PC-3 (cell line): Measurements from ENCODE around the gene SORL1-AS1.

Experiments used
- ATAC-seq: fragments of 200-7000 bp; cut with Tn5 transposase; 2 replicates; pipeline ENCODE4 v1.9.1; 2020; ENCODE audit warnings: mild to moderate bottlenecking, moderate library complexity
- BruUV-seq: library from RNA; stranded (reverse); fragments of 400-500 nt; replicated peaks from 2 replicates; lab custom pipeline; 2021; lab: Mats Ljungman, UMichigan
- CTCF ChIA-PET: fragments of 300-600 bp; sonication (Branson Sonifier 250); formaldehyde crosslinking; loops from one replicate; lab custom pipeline; 2022; ENCODE audit warnings: antibody characterized with exemption; lab: Charles Lee
- POLR2A ChIA-PET: fragments of 300-600 bp; sonication (Branson Sonifier 250); formaldehyde crosslinking; loops from one replicate; lab custom pipeline; 2022; ENCODE audit warnings: antibody characterized with exemption; ENCODE audit not compliant: unreplicated experiment; lab: Charles Lee
- DNase-seq: peaks from one replicate; pipeline ENCODE4 v3.0.0-alpha.2; 2015
- H2AFZ ChIP-seq: fragments of 300-600 bp; sonication (generic); 2 replicates; pipeline ENCODE4 v1.6.0; 2016; ENCODE audit warnings: antibody characterized with exemption, low read length
- H3F3A ChIP-seq: fragments of 300-600 bp; sonication (generic); one replicate; pipeline ENCODE4 v1.6.0; 2017; ENCODE audit warnings: antibody characterized with exemption, low read length, control low read depth, mild to moderate bottlenecking; ENCODE audit not compliant: unreplicated experiment
- H3K27ac ChIP-seq: fragments of 300-600 bp; sonication (generic); 2 replicates; pipeline ENCODE4 v1.5.1; 2016; ENCODE audit warnings: mild to moderate bottlenecking, low read length
- H3K27me3 ChIP-seq: fragments of 300-600 bp; sonication (generic); 2 replicates; pipeline ENCODE4 v1.6.1; 2016; ENCODE audit warnings: low read length, mixed read lengths
- H3K36me3 ChIP-seq: fragments of 300-600 bp; sonication (generic); 2 replicates; pipeline ENCODE4 v1.6.1; 2016; ENCODE audit warnings: low read depth, mixed run types, low read length, mixed read lengths
- H3K4me1 ChIP-seq: fragments of 300-600 bp; sonication (generic); 2 replicates; pipeline ENCODE4 v1.5.1; 2016; ENCODE audit warnings: low read length; ENCODE audit not compliant: insufficient read depth
- H3K4me2 ChIP-seq: fragments of 300-600 bp; sonication (generic); 2 replicates; pipeline ENCODE4 v1.6.0; 2016; ENCODE audit warnings: low read length
- H3K4me3 ChIP-seq: fragments of 300-600 bp; sonication (generic); 2 replicates; pipeline ENCODE4 v1.5.1; 2016; ENCODE audit warnings: mild to moderate bottlenecking, low read length, mixed read lengths
- H3K79me2 ChIP-seq: fragments of 300-600 bp; sonication (generic); 2 replicates; pipeline ENCODE4 v1.6.1; 2017; ENCODE audit warnings: low read length, mixed read lengths
- H3K9ac ChIP-seq: fragments of 300-600 bp; sonication (generic); 2 replicates; pipeline ENCODE4 v1.6.0; 2016; ENCODE audit warnings: mild to moderate bottlenecking, low read length
- H3K9me2 ChIP-seq: fragments of 300-600 bp; sonication (generic); replicated peaks from 2 replicates; pipeline ENCODE4 v1.6.1; 2016; ENCODE audit warnings: mixed run types, low read length, mixed read lengths
- H3K9me3 ChIP-seq: fragments of 300-600 bp; sonication (generic); 2 replicates; pipeline ENCODE4 v1.6.1; 2016; ENCODE audit warnings: low read length, mixed read lengths
- H4K20me1 ChIP-seq: fragments of 300-600 bp; sonication (generic); 2 replicates; pipeline ENCODE4 v1.6.1; 2016; ENCODE audit warnings: low read length, mixed read lengths
- CTCF ChIP-seq: fragments of 300-600 bp; sonication (generic); conservative IDR thresholded peaks from 2 replicates; pipeline ENCODE4 v1.5.1; 2017; ENCODE audit warnings: antibody characterized with exemption, low read depth, mild to moderate bottlenecking, low read length
- EZH2 ChIP-seq: fragments of 300-600 bp; sonication (generic); IDR thresholded peaks from one replicate; pipeline ENCODE4 v1.6.1; 2017; ENCODE audit warnings: antibody characterized with exemption, mild to moderate bottlenecking, low read length; ENCODE audit not compliant: unreplicated experiment
- EZH2phosphoT487 ChIP-seq: fragments of 300-600 bp; sonication (generic); IDR thresholded peaks from 2 replicates; pipeline ENCODE4 v1.6.1; 2018; ENCODE audit warnings: mild to moderate bottlenecking, antibody characterized with exemption, low read length, borderline replicate concordance
- intact Hi-C: fragments of 100-400 bp; cut with micrococcal nuclease; formaldehyde crosslinking; loops from 2 replicates; pipeline ENCODE4 v1.9.0; 2023

The SORL1-AS1 gene

GRCh38 chr11:121479698-121480238 is 27.0 kb upstream of the SORL1-AS1 start:
- POLR2A ChIA-PET = no interaction called here
- no peak overlapping the region for H2AFZ ChIP-seq
- CTCF ChIA-PET = no interaction called here
- H3K9me3 ChIP-seq = no peaks in the 10 kb centered on the region
- no TSS peak for BruUV-seq
- no peak for TF ChIP-seq CTCF
- TF ChIP-seq EZH2phosphoT487 = no peak
- TF ChIP-seq EZH2 = no peak
- H3K4me2 ChIP-seq = peak overlapping the region; percentile 21; the same call in 1 of the 2 replicates
- no peak overlapping the region for H3K4me3 ChIP-seq
- H3K27ac ChIP-seq = no peak overlapping the region
- no peaks in the 10 kb centered on the region for H3K9me2 ChIP-seq
- ATAC-seq = no peak
- no peaks in the 10 kb centered on the region for H3F3A ChIP-seq
- intact Hi-C loops = no loop called here
- H3K9ac ChIP-seq = no peak overlapping the region
- H3K27me3 ChIP-seq = no peaks in the 10 kb centered on the region
- DNase-seq = peak; percentile 19
- H3K79me2 ChIP-seq = no peaks in the 10 kb centered on the region
- H3K4me1 ChIP-seq = peaks cover 47% of the 10 kb centered on the region
- H4K20me1 ChIP-seq = no peaks in the 10 kb centered on the region
- H3K36me3 ChIP-seq = no peaks in the 10 kb centered on the region

GRCh38 chr11:121478895-121479697 is 26.3 kb upstream of the SORL1-AS1 start:
- H3K36me3 ChIP-seq = no peaks in the 10 kb centered on the region
- peak overlapping the region; percentile 27; the same call in 1 of the 2 replicates for H3K4me3 ChIP-seq
- no peaks in the 10 kb centered on the region for H3K79me2 ChIP-seq
- H3K9me3 ChIP-seq = no peaks in the 10 kb centered on the region
- peak overlapping the region; percentile 76 for H3K4me2 ChIP-seq
- peak overlapping the region; percentile 74 for H3K27ac ChIP-seq
- no peak overlapping the region for H2AFZ ChIP-seq
- no TSS peak for BruUV-seq
- ChIA-PET POLR2A (no interaction called here), CTCF (no interaction called here)
- intact Hi-C loops = no loop called here
- H3K27me3 ChIP-seq = no peaks in the 10 kb centered on the region
- peaks cover 47% of the 10 kb centered on the region for H3K4me1 ChIP-seq
- no peak for TF ChIP-seq CTCF
- no peak for TF ChIP-seq EZH2phosphoT487
- TF ChIP-seq EZH2 = no peak
- no peaks in the 10 kb centered on the region for H3F3A ChIP-seq
- no peak for DNase-seq
- H3K9me2 ChIP-seq = no peaks in the 10 kb centered on the region
- H4K20me1 ChIP-seq = no peaks in the 10 kb centered on the region
- no peak overlapping the region for H3K9ac ChIP-seq
- no peak for ATAC-seq
